Liver (tissue), 9 donors: Measurements from ENCODE around the gene DNAJC27. TPM values are rescaled to one million over a fixed set of nuclear protein-coding genes. Genes with fewer than 3 reads are reported as not detected.

Source experiments
- DNase-seq: peaks from one replicate; pipeline ENCODE4 v3.0.0-alpha.2; 2017; ENCODE audit warnings: low spot score
- H3K27ac ChIP-seq, 2 donors: one replicate each; pipeline ENCODE4 v1.7.0; 2013; ENCODE audit warnings: inconsistent platforms in 2 of 2, low read length in 2 of 2, control low read depth in 1 of 2, low read depth in 1 of 2, mild to moderate bottlenecking in 1 of 2
- H3K27me3 ChIP-seq, 4 donors: one replicate each; pipeline versions ENCODE4 v1.6.1 to v1.7.0; 2013; ENCODE audit warnings: low read length in 3 of 4, inconsistent platforms in 1 of 4, mild to moderate bottlenecking in 1 of 4, moderate library complexity in 1 of 4; ENCODE audit not compliant: control insufficient read depth in 4 of 4, insufficient read depth in 4 of 4
- H3K36me3 ChIP-seq, 4 donors: one replicate each; pipeline versions ENCODE4 v1.6.1 to v1.7.0; 2013; ENCODE audit warnings: low read length in 3 of 4, mild to moderate bottlenecking in 3 of 4, low read depth in 1 of 4, moderate library complexity in 1 of 4; ENCODE audit not compliant: control insufficient read depth in 4 of 4, insufficient read depth in 3 of 4
- H3K4me1 ChIP-seq, 4 donors: one replicate each; pipeline versions ENCODE4 v1.6.1 to v1.7.0; 2013; ENCODE audit warnings: low read length in 3 of 4, mild to moderate bottlenecking in 3 of 4, moderate library complexity in 1 of 4; ENCODE audit not compliant: control insufficient read depth in 4 of 4, insufficient read depth in 4 of 4
- H3K4me3 ChIP-seq, 3 donors: one replicate each; pipeline versions ENCODE4 v1.6.1 to v1.7.0; 2013; ENCODE audit warnings: low read length in 3 of 3, control low read depth in 1 of 3, low read depth in 1 of 3, mild to moderate bottlenecking in 1 of 3
- H3K9ac ChIP-seq, 2 donors: one replicate each; pipeline ENCODE4 v1.7.0; 2013; ENCODE audit warnings: low read length in 2 of 2, mild to moderate bottlenecking in 2 of 2, moderate library complexity in 2 of 2, control low read depth in 1 of 2, low read depth in 1 of 2
- H3K9me3 ChIP-seq, 4 donors: one replicate each; pipeline versions ENCODE4 v1.6.1 to v1.7.0; 2013; ENCODE audit warnings: low read length in 3 of 4; ENCODE audit not compliant: control insufficient read depth in 4 of 4
- FOXA1 ChIP-seq: IDR thresholded peaks from 2 replicates; pipeline ENCODE4 v1.6.1; 2016; ENCODE audit warnings: antibody characterized with exemption
- FOXA2 ChIP-seq: IDR thresholded peaks from 2 replicates; pipeline ENCODE4 v1.6.1; 2016; ENCODE audit warnings: antibody characterized with exemption
- GABPA ChIP-seq, 2 donors: IDR thresholded peaks in 1 of 2; conservative IDR thresholded peaks in 1 of 2; 2 replicates each; pipeline ENCODE4 v1.6.1; 2016; ENCODE audit warnings: antibody characterized with exemption in 2 of 2, mild to moderate bottlenecking in 1 of 2, moderate library complexity in 1 of 2
- HNF4A ChIP-seq, 2 donors: conservative IDR thresholded peaks; 2 replicates each; pipeline ENCODE4 v1.6.1; 2016; ENCODE audit warnings: antibody characterized with exemption in 2 of 2, mild to moderate bottlenecking in 2 of 2
- HNF4G ChIP-seq: IDR thresholded peaks from 2 replicates; pipeline ENCODE4 v1.6.1; 2016; ENCODE audit warnings: antibody characterized with exemption
- JUND ChIP-seq, 2 donors: IDR thresholded peaks; 2 replicates each; pipeline ENCODE4 v1.6.1; 2016; ENCODE audit warnings: antibody characterized with exemption in 2 of 2
- MAX ChIP-seq: IDR thresholded peaks from 2 replicates; pipeline ENCODE4 v1.6.1; 2016; ENCODE audit warnings: antibody characterized with exemption
- RAD21 ChIP-seq, 2 donors: IDR thresholded peaks; 2 replicates each; pipeline ENCODE4 v1.6.1; 2016; ENCODE audit warnings: antibody characterized with exemption in 2 of 2, mild to moderate bottlenecking in 2 of 2
- REST ChIP-seq: IDR thresholded peaks from 2 replicates; pipeline ENCODE4 v1.6.1; 2016; ENCODE audit warnings: antibody characterized with exemption, mild to moderate bottlenecking
- RXRA ChIP-seq, 2 donors: IDR thresholded peaks; 2 replicates each; pipeline ENCODE4 v1.6.1; 2017 to 2018; ENCODE audit warnings: antibody characterized with exemption in 2 of 2, mild to moderate bottlenecking in 1 of 2
- SP1 ChIP-seq: IDR thresholded peaks from 2 replicates; pipeline ENCODE4 v1.6.1; 2018; ENCODE audit warnings: antibody characterized with exemption, mild to moderate bottlenecking
- TAF1 ChIP-seq: conservative IDR thresholded peaks from 2 replicates; pipeline ENCODE4 v1.6.1; 2016; ENCODE audit warnings: antibody characterized with exemption, mild to moderate bottlenecking
- YY1 ChIP-seq: IDR thresholded peaks from 2 replicates; pipeline ENCODE4 v1.6.1; 2016; ENCODE audit warnings: antibody characterized with exemption, mild to moderate bottlenecking
- ZBTB33 ChIP-seq: IDR thresholded peaks from 2 replicates; pipeline ENCODE4 v1.6.1; 2016; ENCODE audit warnings: antibody characterized with exemption
- WGBS: extraction: QIAGEN DNeasy Blood & Tissue Kit; methylation state at CpG from one replicate; pipeline ENCODE4 v1.1.7; 2013; 5-methylcytosine and 5-hydroxymethylcytosine counted together
- polyA plus RNA-seq, 2 donors: library from polyadenylated mRNA; stranded (reverse) in 1 of 2; unstranded in 1 of 2; fragments of 200-250 nt in 1 of 2; fragments of >200 nt in 1 of 2; fragmentation: Nextera tagmentation in 1 of 2; extraction: Ambion mirVana in 1 of 2; gene quantifications; one replicate each; pipeline versions ENCODE4 v1.2.1 to v1.2.3, GENCODE V29; 2013 to 2015
- total RNA-seq, 2 donors: library from RNA; depleted of rRNA; stranded (reverse); fragments of >200 nt; gene quantifications; one replicate each; pipeline ENCODE4 v1.2.3, GENCODE V29; 2014
- donor health status: healthy.
- donor health status: healthy.
- donor health status: healthy.
- donor health status: healthy.
- donor health status: healthy.

The DNAJC27 gene
- total and polyA plus RNA-seq, 4 donors, result 0.95 to 5.1 (median 3.1) TPM

- Histone ChIP-seq H3K27me3 (peaks cover 0 to 2% (median 0%) of the 10 kb centered on the region in 4 donors), H3K27ac (no peak overlapping the region), H3K4me1 (no peaks in the 10 kb centered on the region), H3K4me3 (no peak overlapping the region), H3K9ac (no peak overlapping the region), H3K9me3 (peaks cover 0 to 4% (median under 1%) of the 10 kb centered on the region in 4 donors), H3K36me3 (no peaks in the 10 kb centered on the region)
- 90% methylated on average over 6 of the region's 6 CpGs for WGBS
- no peak for DNase-seq
- no peak for TF ChIP-seq RXRA (IDR thresholded peaks at IDR 0.05)
Measured at GRCh38 chr2:24906466-24906865, 65.3 kb downstream of the DNAJC27 start.

- no peak for DNase-seq
- no peaks in the 10 kb centered on the region for H3K27me3 ChIP-seq
- H3K4me3 ChIP-seq, result no peak overlapping the region
- WGBS, result 90% methylated on average over 23 of the region's 23 CpGs
- H3K9me3 ChIP-seq, result no peaks in the 10 kb centered on the region
- H3K4me1 ChIP-seq, result no peaks in the 10 kb centered on the region
- H3K27ac ChIP-seq, result no peak overlapping the region
- no peak overlapping the region for H3K9ac ChIP-seq
- no peaks in the 10 kb centered on the region for H3K36me3 ChIP-seq
- no peak for TF ChIP-seq SP1
Measured at GRCh38 chr2:24903161-24904103, 68.3 kb downstream of the DNAJC27 start.

- H3K27me3 ChIP-seq, result no peaks in the 10 kb centered on the region
- DNase-seq, result no peak
- H3K4me1 ChIP-seq, result no peaks in the 10 kb centered on the region
- H3K36me3 ChIP-seq, result no peaks in the 10 kb centered on the region
- WGBS, result 83% methylated on average over 7 of the region's 7 CpGs
- H3K9me3 ChIP-seq, result peaks cover 0 to 8% (median 2%) of the 10 kb centered on the region in 4 donors
- H3K9ac ChIP-seq, result no peak overlapping the region
- H3K4me3 ChIP-seq, result no peak overlapping the region
- TF ChIP-seq YY1, result no peak
- TF ChIP-seq MAX, result no peak
- TF ChIP-seq JUND (IDR thresholded peaks at IDR 0.05), result no peak
- no peak overlapping the region for H3K27ac ChIP-seq
Measured at GRCh38 chr2:24899361-24899910, 72.3 kb downstream of the DNAJC27 start.

- Histone ChIP-seq H3K9me3 (peaks cover 0 to 14% (median 3%) of the 10 kb centered on the region in 4 donors), H3K9ac (no peak overlapping the region), H3K4me1 (no peaks in the 10 kb centered on the region), H3K27me3 (no peaks in the 10 kb centered on the region), H3K36me3 (no peaks in the 10 kb centered on the region), H3K27ac (no peak overlapping the region), H3K4me3 (no peak overlapping the region)
- 79% methylated on average over 30 of the region's 30 CpGs for WGBS
- DNase-seq, result no peak
- TF ChIP-seq GABPA (IDR thresholded peaks at IDR 0.05 in 1 of 2, conservative IDR thresholded peaks at IDR 0.05 in 1 of 2) (no peak), REST (no peak), YY1 (no peak), FOXA1 (no peak), HNF4G (no peak), FOXA2 (no peak), MAX (no peak), ZBTB33 (no peak), JUND (IDR thresholded peaks at IDR 0.05) (no peak), TAF1 (no peak), HNF4A (conservative IDR thresholded peaks at IDR 0.05) (no peak), RAD21 (IDR thresholded peaks at IDR 0.05) (no peak)
Measured at GRCh38 chr2:24898122-24899109, 73.3 kb downstream of the DNAJC27 start.
